Testis (tissue), 2 donors: ENCODE results near the gene BARHL1.

Source experiments
- POLR2A ChIP-seq: fragments of 450-650 bp; IDR thresholded peaks from one replicate; pipeline ENCODE4 v1.6.1; 2017; ENCODE audit warnings: antibody characterized with exemption, mild to moderate bottlenecking, moderate library complexity
- TF ChIP-seq, protein P1 (sequence below), 3 experiments: fragments of 450-650 bp in 2 of 3; fragments of 200-600 bp in 1 of 3; sonication (generic) in 1 of 3; IDR thresholded peaks; one replicate each; pipeline ENCODE4 v1.5.1; 2016 to 2019; ENCODE audit warnings: antibody characterized with exemption in 3 of 3, mild to moderate bottlenecking in 2 of 3, moderate library complexity in 1 of 3

GRCh38 chr9:132591244-132591643 lies 8.8 kb downstream of the BARHL1 start:
- no peak for TF ChIP-seq POLR2A
- TF ChIP-seq, protein P1, sequence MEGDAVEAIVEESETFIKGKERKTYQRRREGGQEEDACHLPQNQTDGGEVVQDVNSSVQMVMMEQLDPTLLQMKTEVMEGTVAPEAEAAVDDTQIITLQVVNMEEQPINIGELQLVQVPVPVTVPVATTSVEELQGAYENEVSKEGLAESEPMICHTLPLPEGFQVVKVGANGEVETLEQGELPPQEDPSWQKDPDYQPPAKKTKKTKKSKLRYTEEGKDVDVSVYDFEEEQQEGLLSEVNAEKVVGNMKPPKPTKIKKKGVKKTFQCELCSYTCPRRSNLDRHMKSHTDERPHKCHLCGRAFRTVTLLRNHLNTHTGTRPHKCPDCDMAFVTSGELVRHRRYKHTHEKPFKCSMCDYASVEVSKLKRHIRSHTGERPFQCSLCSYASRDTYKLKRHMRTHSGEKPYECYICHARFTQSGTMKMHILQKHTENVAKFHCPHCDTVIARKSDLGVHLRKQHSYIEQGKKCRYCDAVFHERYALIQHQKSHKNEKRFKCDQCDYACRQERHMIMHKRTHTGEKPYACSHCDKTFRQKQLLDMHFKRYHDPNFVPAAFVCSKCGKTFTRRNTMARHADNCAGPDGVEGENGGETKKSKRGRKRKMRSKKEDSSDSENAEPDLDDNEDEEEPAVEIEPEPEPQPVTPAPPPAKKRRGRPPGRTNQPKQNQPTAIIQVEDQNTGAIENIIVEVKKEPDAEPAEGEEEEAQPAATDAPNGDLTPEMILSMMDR (IDR thresholded peaks at IDR 0.05), result no peak
